GM21717 (cell line): ENCODE results near the gene SOX13.

Source experiments
- ATAC-seq: cut with Tn5 transposase; IDR thresholded peaks from one replicate; pipeline ENCODE4 v1.9.1; 2021; ENCODE audit warnings: mild to moderate bottlenecking, moderate library complexity; ENCODE audit not compliant: unreplicated experiment

SOX13 gene

GRCh38 chr1:204062106-204062505 is 10.8 kb upstream of the SOX13 start:
- ATAC-seq = no peak

GRCh38 chr1:204065174-204065985 is 7.5 kb upstream of the SOX13 start:
- no peak for ATAC-seq

- ATAC-seq = no peak
Measured at GRCh38 chr1:204065986-204066300, 7.0 kb upstream of the SOX13 start.

GRCh38 chr1:204067935-204068334 is 5.0 kb upstream of the SOX13 start:
- no peak for ATAC-seq

GRCh38 chr1:204069887-204070286 is 3.0 kb upstream of the SOX13 start:
- ATAC-seq = no peak

- no peak for ATAC-seq
Measured at GRCh38 chr1:204070895-204071294, 2.0 kb upstream of the SOX13 start.

- ATAC-seq = no peak
Measured at GRCh38 chr1:204073837-204074273, 940 bp downstream of the SOX13 start.

- ATAC-seq = no peak
Measured at GRCh38 chr1:204074274-204075138, 1.6 kb downstream of the SOX13 start.

GRCh38 chr1:204075139-204075521 is 2.2 kb downstream of the SOX13 start:
- ATAC-seq = no peak

- no peak for ATAC-seq
Measured at GRCh38 chr1:204075890-204076846, 3.3 kb downstream of the SOX13 start.

GRCh38 chr1:204076891-204077290 is 4.0 kb downstream of the SOX13 start:
- ATAC-seq = no peak

GRCh38 chr1:204077979-204078696 is 5.2 kb downstream of the SOX13 start:
- no peak for ATAC-seq

GRCh38 chr1:204079608-204079999 is 6.7 kb downstream of the SOX13 start:
- no peak for ATAC-seq

- ATAC-seq = no peak
Measured at GRCh38 chr1:204080163-204080903, 7.4 kb downstream of the SOX13 start.

- ATAC-seq = no peak
Measured at GRCh38 chr1:204081164-204081790, 8.4 kb downstream of the SOX13 start.

GRCh38 chr1:204081791-204082513 is 9.0 kb downstream of the SOX13 start:
- ATAC-seq = no peak

- no peak for ATAC-seq
Measured at GRCh38 chr1:204083491-204083890, 10.6 kb downstream of the SOX13 start.

- ATAC-seq = no peak
Measured at GRCh38 chr1:204084247-204084772, 11.4 kb downstream of the SOX13 start.
